ENCODE data around the gene ADPRHL1. TPM values are rescaled to one million over a fixed set of nuclear protein-coding genes. Genes with fewer than 3 reads are reported as not detected.

Gene ADPRHL1
- polyA plus RNA-seq, 3 donors: 0.15 to 0.52 (median 0.27) TPM

DNA sequence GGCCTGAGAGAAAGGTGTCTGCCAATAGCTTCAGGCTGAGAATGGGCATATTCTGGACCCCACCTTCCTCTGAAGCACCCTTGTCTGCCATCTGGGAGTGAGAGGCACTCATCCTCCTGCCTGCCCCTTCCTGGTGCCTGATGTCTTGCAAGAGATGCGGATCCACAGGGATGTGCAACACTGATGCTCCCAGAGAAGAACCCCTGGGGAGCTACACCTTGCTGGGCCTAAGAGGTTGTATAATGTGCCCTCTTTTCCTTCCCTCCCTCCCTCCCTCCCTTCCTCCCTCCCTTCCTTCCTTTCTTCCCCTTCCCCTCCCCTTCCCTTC, 34.6 kb downstream of the ADPRHL1 start:
- peaks cover 2 to 9% (median 3%) of the 10 kb centered on the region in 3 donors for H3K27me3 Mint-ChIP-seq (ENCODE audit: low read depth in 3 of 3)
- TF ChIP-seq, protein P1, sequence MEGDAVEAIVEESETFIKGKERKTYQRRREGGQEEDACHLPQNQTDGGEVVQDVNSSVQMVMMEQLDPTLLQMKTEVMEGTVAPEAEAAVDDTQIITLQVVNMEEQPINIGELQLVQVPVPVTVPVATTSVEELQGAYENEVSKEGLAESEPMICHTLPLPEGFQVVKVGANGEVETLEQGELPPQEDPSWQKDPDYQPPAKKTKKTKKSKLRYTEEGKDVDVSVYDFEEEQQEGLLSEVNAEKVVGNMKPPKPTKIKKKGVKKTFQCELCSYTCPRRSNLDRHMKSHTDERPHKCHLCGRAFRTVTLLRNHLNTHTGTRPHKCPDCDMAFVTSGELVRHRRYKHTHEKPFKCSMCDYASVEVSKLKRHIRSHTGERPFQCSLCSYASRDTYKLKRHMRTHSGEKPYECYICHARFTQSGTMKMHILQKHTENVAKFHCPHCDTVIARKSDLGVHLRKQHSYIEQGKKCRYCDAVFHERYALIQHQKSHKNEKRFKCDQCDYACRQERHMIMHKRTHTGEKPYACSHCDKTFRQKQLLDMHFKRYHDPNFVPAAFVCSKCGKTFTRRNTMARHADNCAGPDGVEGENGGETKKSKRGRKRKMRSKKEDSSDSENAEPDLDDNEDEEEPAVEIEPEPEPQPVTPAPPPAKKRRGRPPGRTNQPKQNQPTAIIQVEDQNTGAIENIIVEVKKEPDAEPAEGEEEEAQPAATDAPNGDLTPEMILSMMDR (IDR thresholded peaks at IDR 0.05): no peak
- no peaks in the 10 kb centered on the region for H4K20me1 ChIP-seq (ENCODE audit: insufficient read depth, low read length)
- no peak overlapping the region for H3K27ac Mint-ChIP-seq
- no peaks in the 10 kb centered on the region for H3K36me3 Mint-ChIP-seq
- no peaks in the 10 kb centered on the region for H3K36me3 ChIP-seq (replicated peaks in 1 of 2; ENCODE audit: control insufficient read depth in 1 of 2, insufficient read depth in 2 of 2, low read length in 2 of 2)
- 86% methylated on average over 1 of the region's 1 CpG for WGBS (ENCODE audit: insufficient coverage)
- H3K9me3 ChIP-seq (replicated peaks in 1 of 2; ENCODE audit: control insufficient read depth in 1 of 2, insufficient read depth in 1 of 2, low read length in 2 of 2): no peaks in the 10 kb centered on the region
- intact Hi-C loops (cut with micrococcal nuclease): no loop called here
- H2AFZ ChIP-seq (ENCODE audit: insufficient read depth, low read depth, low read length, poor library complexity, severe bottlenecking): no peak overlapping the region
- H3K4me1 ChIP-seq (ENCODE audit: control insufficient read depth in 1 of 2, insufficient read depth in 2 of 2, low read length in 2 of 2): no peaks in the 10 kb centered on the region
- H3K4me1 Mint-ChIP-seq: peaks cover 3% of the 10 kb centered on the region
- no peak overlapping the region for H3K4me3 ChIP-seq (replicated peaks in 1 of 3; ENCODE audit: low read depth in 2 of 3, low read length in 3 of 3)
- no peak overlapping the region for H3K4me2 ChIP-seq (replicated peaks; ENCODE audit: extremely low read depth, low read length, poor library complexity, severe bottlenecking)
- peaks cover 0 to 7% (median 3%) of the 10 kb centered on the region in 7 donors for H3K9me3 Mint-ChIP-seq
- no peaks in the 10 kb centered on the region for H3K79me2 ChIP-seq (ENCODE audit: insufficient read depth, low read length)
- H3K27me3 ChIP-seq (ENCODE audit: control insufficient read depth in 2 of 2, insufficient read depth in 2 of 2, low read length in 2 of 2): no peaks in the 10 kb centered on the region
- DNase-seq: no peak
- H3K9ac ChIP-seq (ENCODE audit: insufficient read depth, low read length, poor library complexity, severe bottlenecking): no peak overlapping the region
- no peak overlapping the region for H3K27ac ChIP-seq (ENCODE audit: low read depth in 1 of 2, low read length in 2 of 2)
- no peak overlapping the region for H3K4me3 Mint-ChIP-seq

DNA sequence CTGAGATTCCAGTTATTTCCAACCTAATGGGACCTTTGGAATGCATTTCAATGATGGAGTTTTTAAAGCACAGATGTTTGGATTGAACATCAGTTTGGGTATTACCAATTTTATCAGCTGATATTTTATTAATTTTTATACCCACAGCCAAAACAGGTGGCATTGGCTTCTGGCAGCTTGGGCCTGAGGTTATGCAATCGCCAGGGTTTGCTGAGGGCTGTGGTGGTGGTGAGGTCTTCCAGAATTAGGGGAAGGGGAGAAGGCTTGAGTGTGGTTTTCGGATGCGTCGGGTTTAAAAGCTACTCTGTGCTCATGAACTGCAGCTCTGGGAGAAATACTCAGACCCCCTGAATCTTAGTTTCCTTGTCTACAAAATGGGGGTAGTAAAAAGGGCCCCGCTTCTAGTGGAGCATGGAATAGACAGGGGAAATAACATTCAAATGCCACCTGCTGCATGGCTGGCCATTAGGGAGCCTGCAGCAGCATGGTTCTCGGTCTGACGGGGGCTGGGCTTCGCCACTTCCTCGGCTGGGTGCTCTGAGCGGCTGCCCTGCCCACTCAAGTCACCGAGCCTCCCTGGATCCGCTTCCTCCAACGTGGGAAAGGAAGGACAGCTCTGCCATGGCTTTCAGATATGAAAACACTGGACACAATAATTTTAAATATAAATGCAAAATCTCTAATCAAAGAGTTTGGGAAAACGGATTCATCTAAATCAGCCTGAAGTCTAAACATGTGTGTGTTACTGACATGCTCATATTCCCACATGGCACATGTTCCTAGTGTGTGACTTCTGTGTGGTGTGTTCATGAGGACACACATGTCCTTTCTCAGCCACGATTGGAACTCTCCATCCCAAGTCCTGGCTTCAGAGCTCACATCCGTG, 35.2 kb downstream of the ADPRHL1 start:
- Mint-ChIP-seq H3K4me3 (no peak overlapping the region), H3K4me1 (peaks cover 5% of the 10 kb centered on the region), H3K9me3 (peaks cover 1 to 9% (median 6%) of the 10 kb centered on the region in 7 donors), H3K27ac (no peak overlapping the region), H3K36me3 (peaks cover 0 to 1% of the 10 kb centered on the region in 2 donors), H3K27me3 (ENCODE audit: low read depth in 3 of 3) (peaks cover 2 to 9% (median 3%) of the 10 kb centered on the region in 3 donors)
- no peaks in the 10 kb centered on the region for H3K36me3 ChIP-seq (replicated peaks in 1 of 2; ENCODE audit: control insufficient read depth in 1 of 2, insufficient read depth in 2 of 2, low read length in 2 of 2)
- 71% methylated on average over 10 of the region's 16 CpGs for WGBS (ENCODE audit: insufficient coverage)
- intact Hi-C loops (cut with micrococcal nuclease): no loop called here
- no peak for DNase-seq
- H3K4me1 ChIP-seq (ENCODE audit: control insufficient read depth in 1 of 2, insufficient read depth in 2 of 2, low read length in 2 of 2): peaks cover 0 to 3% of the 10 kb centered on the region in 2 donors
- H3K27ac ChIP-seq (ENCODE audit: low read depth in 1 of 2, low read length in 2 of 2): no peak overlapping the region
- H3K9ac ChIP-seq (ENCODE audit: insufficient read depth, low read length, poor library complexity, severe bottlenecking): no peak overlapping the region
- no peak overlapping the region for H3K4me3 ChIP-seq (replicated peaks in 1 of 3; ENCODE audit: low read depth in 2 of 3, low read length in 3 of 3)
- H3K9me3 ChIP-seq (replicated peaks in 1 of 2; ENCODE audit: control insufficient read depth in 1 of 2, insufficient read depth in 1 of 2, low read length in 2 of 2): peaks cover 0 to 3% of the 10 kb centered on the region in 2 donors
- H3K27me3 ChIP-seq (ENCODE audit: control insufficient read depth in 2 of 2, insufficient read depth in 2 of 2, low read length in 2 of 2): no peaks in the 10 kb centered on the region
- TF ChIP-seq, protein P1 (IDR thresholded peaks at IDR 0.05): no peak
- H4K20me1 ChIP-seq (ENCODE audit: insufficient read depth, low read length): no peaks in the 10 kb centered on the region
- H3K4me2 ChIP-seq (replicated peaks; ENCODE audit: extremely low read depth, low read length, poor library complexity, severe bottlenecking): no peak overlapping the region
- H3K79me2 ChIP-seq (ENCODE audit: insufficient read depth, low read length): no peaks in the 10 kb centered on the region
- H2AFZ ChIP-seq (ENCODE audit: insufficient read depth, low read depth, low read length, poor library complexity, severe bottlenecking): no peak overlapping the region

All from CD14-positive monocyte (primary cell).